Parathyroid adenoma (tissue), 2 donors: ENCODE measurements around the gene PTPRN.

Source experiments
- H2AFZ ChIP-seq: fragments of 300-600 bp; sonication (generic); one replicate; pipeline ENCODE4 v1.7.0; 2017; ENCODE audit warnings: antibody characterized with exemption, mild to moderate bottlenecking
- H3K27ac ChIP-seq: fragments of 300-600 bp; sonication (generic); one replicate; pipeline ENCODE4 v1.7.0; 2017
- H3K27me3 ChIP-seq: fragments of 300-600 bp; sonication (generic); one replicate; pipeline ENCODE4 v1.7.0; 2017; ENCODE audit warnings: low read length; ENCODE audit not compliant: control insufficient read depth, insufficient read depth
- H3K36me3 ChIP-seq: fragments of 300-600 bp; sonication (generic); one replicate; pipeline ENCODE4 v1.7.0; 2017; ENCODE audit warnings: low read length; ENCODE audit not compliant: control insufficient read depth, insufficient read depth
- H3K4me1 ChIP-seq: fragments of 300-600 bp; sonication (generic); one replicate; pipeline ENCODE4 v1.7.0; 2017; ENCODE audit warnings: control low read depth
- H3K4me2 ChIP-seq: fragments of 300-600 bp; sonication (generic); one replicate; pipeline ENCODE4 v1.7.0; 2017; ENCODE audit warnings: low read length
- H3K4me3 ChIP-seq: fragments of 300-600 bp; sonication (generic); one replicate; pipeline ENCODE4 v1.7.0; 2017; ENCODE audit warnings: low read depth, low read length
- H3K79me2 ChIP-seq: fragments of 300-600 bp; sonication (generic); one replicate; pipeline ENCODE4 v1.7.0; 2017; ENCODE audit warnings: control low read depth
- H3K9ac ChIP-seq: fragments of 300-600 bp; sonication (generic); one replicate; pipeline ENCODE4 v1.7.0; 2017; ENCODE audit warnings: mild to moderate bottlenecking
- H3K9me3 ChIP-seq: fragments of 300-600 bp; sonication (generic); one replicate; pipeline ENCODE4 v1.7.0; 2017; ENCODE audit warnings: low read length; ENCODE audit not compliant: control insufficient read depth
- CTCF ChIP-seq: fragments of 300-600 bp; sonication (generic); IDR thresholded peaks from one replicate; pipeline ENCODE4 v1.7.0; 2017; ENCODE audit warnings: antibody characterized with exemption, mild to moderate bottlenecking
- donor health status: primary hyperparathyroidism.

PTPRN gene

DNA sequence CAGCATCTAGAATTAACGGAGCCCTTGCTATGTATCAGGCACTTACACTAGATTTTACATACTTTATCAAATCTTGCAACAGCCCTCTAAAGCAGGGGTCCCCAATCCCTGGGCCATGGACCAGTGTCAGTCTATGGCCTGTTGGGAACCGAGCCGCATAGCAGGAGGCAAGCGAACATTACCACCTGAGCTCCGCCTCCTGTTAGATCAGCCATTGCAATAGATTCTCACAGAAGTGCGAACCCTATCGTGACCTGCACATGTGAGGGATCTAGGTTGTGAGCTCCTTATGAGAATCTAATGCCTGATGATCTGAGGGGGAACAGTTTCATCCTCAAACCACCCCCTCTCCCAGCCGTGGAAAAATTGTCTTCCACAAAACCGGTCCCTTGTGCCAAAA, 16.6 kb downstream of the PTPRN start:
- no peak overlapping the region for H3K9ac ChIP-seq
- no peak overlapping the region for H3K27ac ChIP-seq
- peaks cover 6% of the 10 kb centered on the region for H3K4me1 ChIP-seq
- TF ChIP-seq CTCF = no peak
- no peaks in the 10 kb centered on the region for H3K79me2 ChIP-seq
- H2AFZ ChIP-seq = no peak overlapping the region
- no peaks in the 10 kb centered on the region for H3K27me3 ChIP-seq
- H3K36me3 ChIP-seq = no peaks in the 10 kb centered on the region
- H3K4me3 ChIP-seq = no peak overlapping the region
- H3K4me2 ChIP-seq = no peak overlapping the region
- H3K9me3 ChIP-seq = no peaks in the 10 kb centered on the region

DNA sequence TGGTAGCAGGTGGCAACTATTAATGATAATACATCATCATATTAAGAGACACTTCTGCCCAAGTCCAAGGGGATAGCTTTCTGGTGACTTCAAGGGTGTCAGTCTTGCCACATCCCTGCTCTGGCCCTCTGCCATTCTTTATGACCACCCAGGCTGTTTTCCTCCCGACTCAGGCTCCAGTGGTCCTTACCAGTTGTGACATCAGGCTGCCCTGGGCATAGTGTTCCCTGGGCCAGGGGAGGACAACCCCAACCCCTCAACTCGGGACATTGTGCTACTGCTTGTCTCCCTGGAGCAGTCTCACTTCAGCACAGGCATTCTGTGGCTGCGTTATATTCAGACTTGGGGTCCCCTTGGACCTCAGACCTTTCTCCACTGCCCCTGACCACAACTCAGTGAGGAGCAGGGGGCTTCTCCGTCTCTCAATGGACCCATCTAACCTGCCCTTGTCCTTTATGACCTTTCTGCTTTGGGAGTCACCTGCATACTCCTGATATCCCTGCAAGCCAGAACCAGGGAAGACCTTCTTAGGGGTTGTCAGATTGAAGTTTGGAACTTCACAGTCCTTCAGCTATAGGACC, 17.2 kb downstream of the PTPRN start:
- no peak overlapping the region for H2AFZ ChIP-seq
- no peak overlapping the region for H3K9ac ChIP-seq
- H3K27ac ChIP-seq = no peak overlapping the region
- TF ChIP-seq CTCF = no peak
- no peak overlapping the region for H3K4me3 ChIP-seq
- H3K4me2 ChIP-seq = no peak overlapping the region
- H3K36me3 ChIP-seq = no peaks in the 10 kb centered on the region
- peaks cover 6% of the 10 kb centered on the region for H3K4me1 ChIP-seq
- H3K27me3 ChIP-seq = no peaks in the 10 kb centered on the region
- no peaks in the 10 kb centered on the region for H3K9me3 ChIP-seq
- H3K79me2 ChIP-seq = no peaks in the 10 kb centered on the region

DNA sequence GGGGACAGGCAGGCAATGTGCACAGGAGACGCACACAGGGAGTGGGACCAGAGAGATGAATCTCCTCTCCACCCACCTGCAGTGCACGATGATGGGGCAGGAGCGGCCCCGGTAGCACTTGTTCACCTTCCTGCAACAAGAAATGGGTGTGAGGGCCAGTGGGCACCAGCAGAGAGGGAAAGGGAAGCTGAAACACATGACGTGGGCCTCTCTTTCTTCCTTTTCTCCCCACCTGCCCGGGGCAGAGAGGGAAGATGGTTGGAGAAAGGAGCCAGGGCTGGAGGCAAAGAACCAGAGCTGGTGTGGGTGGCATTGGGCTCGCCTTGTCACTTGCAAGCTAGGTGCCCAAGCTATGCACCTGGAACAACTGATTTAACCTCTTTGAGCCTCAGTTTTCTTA, 17.8 kb downstream of the PTPRN start:
- Histone ChIP-seq H3K79me2 (no peaks in the 10 kb centered on the region), H2AFZ (no peak overlapping the region), H3K9ac (no peak overlapping the region), H3K4me1 (peaks cover 6% of the 10 kb centered on the region), H3K27me3 (no peaks in the 10 kb centered on the region), H3K4me2 (no peak overlapping the region), H3K36me3 (no peaks in the 10 kb centered on the region), H3K4me3 (no peak overlapping the region), H3K27ac (no peak overlapping the region), H3K9me3 (no peaks in the 10 kb centered on the region)
- TF ChIP-seq CTCF = no peak

GRCh38 chr2:219290381-219291171, 18.6 kb downstream of the PTPRN start:
- H3K27me3 ChIP-seq = no peaks in the 10 kb centered on the region
- TF ChIP-seq CTCF = no peak
- no peaks in the 10 kb centered on the region for H3K9me3 ChIP-seq
- no peak overlapping the region for H3K27ac ChIP-seq
- no peaks in the 10 kb centered on the region for H3K79me2 ChIP-seq
- H3K4me3 ChIP-seq = no peak overlapping the region
- H2AFZ ChIP-seq = no peak overlapping the region
- H3K36me3 ChIP-seq = no peaks in the 10 kb centered on the region
- no peak overlapping the region for H3K4me2 ChIP-seq
- no peak overlapping the region for H3K9ac ChIP-seq
- H3K4me1 ChIP-seq = peaks cover 6% of the 10 kb centered on the region
